IMR-90 (cell line): ENCODE measurements around the gene TSPAN4. TPM values are rescaled to one million over a fixed set of nuclear protein-coding genes. Genes with fewer than 3 reads are reported as not detected.

Source experiments
- ATAC-seq: fragments of 200-7000 bp; cut with Tn5 transposase; 2 replicates; pipeline ENCODE4 v1.9.1; 2020; ENCODE audit warnings: low read depth, mild to moderate bottlenecking, moderate library complexity
- BruUV-seq: library from RNA; stranded (reverse); fragments of 400-500 nt; replicated peaks from 2 replicates; lab custom pipeline; 2021; lab: Mats Ljungman, UMichigan
- CTCF ChIA-PET: fragments of 300-600 bp; formaldehyde crosslinking; extraction: SDS; loops from one replicate; lab custom pipeline; 2021; ENCODE audit warnings: antibody characterized with exemption; lab: Yijun Ruan, JAX
- POLR2A ChIA-PET: fragments of 300-600 bp; sonication (Branson Sonifier 250); formaldehyde crosslinking; loops from one replicate; lab custom pipeline; 2022; ENCODE audit warnings: antibody characterized with exemption; ENCODE audit not compliant: unreplicated experiment; lab: Charles Lee
- DNase-seq: peaks from one replicate; pipeline ENCODE4 v3.0.0; 2013
- H2AFZ ChIP-seq: replicated peaks from 2 replicates; pipeline ENCODE3; 2013; ENCODE audit warnings: low read length, mild to moderate bottlenecking; ENCODE audit not compliant: poor library complexity
- H2AK5ac ChIP-seq: 2 replicates; pipeline ENCODE4 v1.6.1; 2013; ENCODE audit warnings: low read depth, low read length, inconsistent platforms
- H2AK9ac ChIP-seq: replicated peaks from 2 replicates; pipeline ENCODE3; 2013; ENCODE audit warnings: mild to moderate bottlenecking, low read depth, low read length, moderate library complexity; ENCODE audit not compliant: poor library complexity
- H2BK120ac ChIP-seq: 2 replicates; pipeline ENCODE4 v1.6.1; 2013; ENCODE audit warnings: low read depth, low read length, inconsistent platforms
- H2BK15ac ChIP-seq: 3 replicates; pipeline ENCODE4 v1.6.1; 2013; ENCODE audit warnings: low read depth, low read length, inconsistent platforms
- H2BK20ac ChIP-seq: 2 replicates; pipeline ENCODE4 v1.6.1; 2013; ENCODE audit warnings: low read depth, mild to moderate bottlenecking, inconsistent platforms, low read length, moderate library complexity
- H2BK5ac ChIP-seq: 2 replicates; pipeline ENCODE4 v1.6.1; 2013; ENCODE audit warnings: mild to moderate bottlenecking, low read depth, low read length, inconsistent platforms; ENCODE audit not compliant: poor library complexity, severe bottlenecking
- H3K14ac ChIP-seq: replicated peaks from 2 replicates; pipeline ENCODE4 v1.6.1; 2013; ENCODE audit warnings: low read depth, low read length, inconsistent platforms
- H3K18ac ChIP-seq: 2 replicates; pipeline ENCODE4 v1.6.1; 2013; ENCODE audit warnings: low read depth, low read length, control low read depth
- H3K23ac ChIP-seq: 2 replicates; pipeline ENCODE4 v1.6.1; 2013; ENCODE audit warnings: low read depth, low read length, inconsistent platforms
- H3K27ac ChIP-seq: 2 replicates; pipeline ENCODE4 v1.5.1; 2013; ENCODE audit warnings: mild to moderate bottlenecking, control low read depth, low read length; ENCODE audit not compliant: insufficient read depth
- H3K27me3 ChIP-seq: 2 replicates; pipeline ENCODE4 v1.6.1; 2013; ENCODE audit warnings: low read length; ENCODE audit not compliant: control insufficient read depth, insufficient read depth
- H3K36me3 ChIP-seq: 2 replicates; pipeline ENCODE4 v1.6.1; 2013; ENCODE audit warnings: low read length, mixed read lengths; ENCODE audit not compliant: control insufficient read depth, insufficient read depth
- H3K4ac ChIP-seq: 2 replicates; pipeline ENCODE4 v1.6.1; 2013; ENCODE audit warnings: low read depth, low read length, inconsistent platforms
- H3K4me1 ChIP-seq: 2 replicates; pipeline ENCODE4 v1.6.1; 2013; ENCODE audit warnings: low read length, mixed read lengths; ENCODE audit not compliant: control insufficient read depth, insufficient read depth
- H3K4me2 ChIP-seq: 2 replicates; pipeline ENCODE4 v1.6.1; 2013; ENCODE audit warnings: low read depth, mild to moderate bottlenecking, control low read depth, low read length, moderate library complexity
- H3K4me3 ChIP-seq: 2 replicates; pipeline ENCODE4 v1.5.1; 2013; ENCODE audit warnings: low read depth, mild to moderate bottlenecking, control low read depth, low read length, moderate library complexity; ENCODE audit not compliant: insufficient read depth
- H3K56ac ChIP-seq: 2 replicates; pipeline ENCODE4 v1.6.1; 2013; ENCODE audit warnings: low read length, inconsistent platforms; ENCODE audit not compliant: insufficient read depth; ENCODE audit errors: extremely low read depth
- H3K79me1 ChIP-seq, 2 experiments: 2 replicates each; pipeline ENCODE4 v1.6.1; 2013; ENCODE audit warnings: low read length in 2 of 2, inconsistent platforms in 1 of 2, low read depth in 1 of 2
- H3K9ac ChIP-seq: 2 replicates; pipeline ENCODE4 v1.6.1; 2013; ENCODE audit warnings: low read depth, low read length, control low read depth
- H3K9me1 ChIP-seq: 2 replicates; pipeline ENCODE4 v1.6.1; 2013; ENCODE audit warnings: low read length, inconsistent platforms; ENCODE audit not compliant: insufficient read depth
- H3K9me3 ChIP-seq: 2 replicates; pipeline ENCODE4 v1.6.1; 2013; ENCODE audit warnings: low read length; ENCODE audit not compliant: control insufficient read depth, insufficient read depth
- H4K20me1 ChIP-seq: 2 replicates; pipeline ENCODE4 v1.6.1; 2013; ENCODE audit warnings: low read length, inconsistent platforms; ENCODE audit not compliant: insufficient read depth
- H4K5ac ChIP-seq: 2 replicates; pipeline ENCODE4 v1.6.1; 2013; ENCODE audit warnings: mild to moderate bottlenecking, low read depth, low read length, control low read depth
- H4K8ac ChIP-seq, 2 experiments: 2 replicates each; pipeline ENCODE4 v1.6.1; 2013; ENCODE audit warnings: low read depth in 2 of 2, low read length in 2 of 2, control low read depth in 1 of 2, inconsistent platforms in 1 of 2
- H4K91ac ChIP-seq: 2 replicates; pipeline ENCODE4 v1.6.1; 2013; ENCODE audit warnings: low read depth, low read length, inconsistent platforms; ENCODE audit not compliant: insufficient read depth
- BHLHE40 ChIP-seq: fragments of 150-350 bp; IDR thresholded peaks from 2 replicates; pipeline ENCODE4 v1.6.1; 2016; ENCODE audit warnings: mild to moderate bottlenecking, low read depth, low read length
- CEBPB ChIP-seq: IDR thresholded peaks from 2 replicates; pipeline ENCODE4 v1.6.1; 2012; ENCODE audit warnings: low read depth, low read length, improper control_type of control experiment
- CHD1 ChIP-seq: IDR thresholded peaks from 2 replicates; pipeline ENCODE4 v1.6.1; 2012; ENCODE audit warnings: low read depth, low read length, improper control_type of control experiment
- CTCF ChIP-seq: conservative IDR thresholded peaks from 2 replicates; pipeline ENCODE4 v1.5.1; 2012; ENCODE audit warnings: mild to moderate bottlenecking, low read depth, low read length, improper control_type of control experiment
- ELK1 ChIP-seq: fragments of 150-350 bp; IDR thresholded peaks from 2 replicates; pipeline ENCODE4 v1.6.1; 2016; ENCODE audit warnings: low read depth, mild to moderate bottlenecking, low read length, moderate library complexity, borderline replicate concordance
- MAFK ChIP-seq: IDR thresholded peaks from 2 replicates; pipeline ENCODE4 v1.6.1; 2012; ENCODE audit warnings: low read depth, low read length, improper control_type of control experiment
- MAZ ChIP-seq: IDR thresholded peaks from 2 replicates; pipeline ENCODE4 v1.6.1; 2012; ENCODE audit warnings: low read depth, mild to moderate bottlenecking, low read length, improper control_type of control experiment, moderate library complexity, borderline replicate concordance
- NFE2L2 ChIP-seq: fragments of 150-350 bp; IDR thresholded peaks from 2 replicates; pipeline ENCODE4 v1.6.1; 2016; ENCODE audit warnings: low read depth, mild to moderate bottlenecking, low read length
- POLR2A ChIP-seq: IDR thresholded peaks from 2 replicates; pipeline ENCODE4 v1.6.1; 2012; ENCODE audit warnings: mild to moderate bottlenecking, low read depth, low read length
- RCOR1 ChIP-seq: IDR thresholded peaks from 2 replicates; pipeline ENCODE4 v1.6.1; 2012; ENCODE audit warnings: mild to moderate bottlenecking, low read length, improper control_type of control experiment; ENCODE audit not compliant: insufficient replicate concordance
- RFX5 ChIP-seq: IDR thresholded peaks from 2 replicates; pipeline ENCODE4 v1.8.0; 2012; ENCODE audit warnings: low read depth, mild to moderate bottlenecking, low read length, moderate library complexity
- SMC3 ChIP-seq: fragments of 150-350 bp; IDR thresholded peaks from 2 replicates; pipeline ENCODE4 v1.6.1; 2016; ENCODE audit warnings: low read depth, mild to moderate bottlenecking, antibody characterized with exemption, low read length, moderate library complexity
- USF2 ChIP-seq: fragments of 150-350 bp; IDR thresholded peaks from 2 replicates; pipeline ENCODE4 v1.6.1; 2017; ENCODE audit warnings: mild to moderate bottlenecking, antibody characterized with exemption, low read length, low read depth
- WGBS, 2 experiments: methylation state at CpG; one replicate each; pipeline versions ENCODE4 v1.1.5 to v1.1.7; 2013; ENCODE audit warnings: missing lambda C conversion rate in 2 of 2; ENCODE audit not compliant: insufficient read length in 1 of 2; ENCODE audit errors: extremely low coverage in 2 of 2; 5-methylcytosine and 5-hydroxymethylcytosine counted together
- dilution Hi-C: fragments of 300-500 bp; cut with HindIII; formaldehyde crosslinking; loops from one replicate; pipeline ENCODE4 v1.14.3; 2018; ENCODE audit warnings: low sequenced_read_pairs; ENCODE audit not compliant: unreplicated experiment
- in situ Hi-C: fragments of 300-500 bp; cut with MboI; formaldehyde crosslinking; loops from 3 replicates; pipeline ENCODE4 v1.14.3; 2019; ENCODE audit warnings: low sequenced_read_pairs, inconsistent platforms, mixed read lengths
- intact Hi-C: fragments of 100-400 bp; cut with micrococcal nuclease; formaldehyde crosslinking; loops from 2 replicates; pipeline ENCODE4 v1.10.0; 2022
- polyA plus RNA-seq, 3 experiments: library from polyadenylated mRNA; depleted of rRNA; stranded (reverse); fragments of >200 nt; gene quantifications; 2 replicates each; pipeline ENCODE4 v1.2.3, GENCODE V29; 2012; ENCODE audit warnings: low replicate concordance in 1 of 3
- total RNA-seq: library from RNA; depleted of rRNA; stranded (reverse); fragments of >200 nt; gene quantifications from 2 replicates; pipeline ENCODE4 v1.2.3, GENCODE V29; 2012

TSPAN4 gene
- total and polyA plus RNA-seq, 2 of the 4 experiments (the other 2 are of a cell fraction): 161 to 293 TPM

DNA sequence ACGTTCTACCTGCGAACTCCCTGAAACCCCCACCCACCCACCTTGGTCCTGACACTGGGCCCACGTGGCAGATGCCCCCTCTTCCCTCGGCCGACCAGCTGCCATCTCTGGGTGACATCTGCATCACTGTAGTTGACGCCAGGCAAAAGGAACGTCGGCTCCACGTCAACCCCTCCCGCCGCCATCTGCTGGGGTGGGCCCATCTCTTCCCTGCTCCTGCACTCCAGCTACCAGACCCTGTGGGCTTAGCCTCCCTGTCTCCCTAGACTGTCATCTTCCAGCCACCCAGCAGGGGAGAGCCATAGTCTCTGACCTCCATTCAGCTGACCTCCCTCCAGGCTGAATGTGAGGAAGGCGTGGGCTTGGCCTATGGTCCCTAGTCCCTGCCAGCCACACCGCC, 46.6 kb downstream of the TSPAN4 start:
- no peak overlapping the region for H3K56ac ChIP-seq
- no peak overlapping the region for H3K4me2 ChIP-seq
- no peak overlapping the region for H2BK15ac ChIP-seq
- DNase-seq: no peak
- no peak overlapping the region for H3K4me3 ChIP-seq
- intact Hi-C loops: no loop called here
- H4K20me1 ChIP-seq: no peaks in the 10 kb centered on the region; the same call in 1 of the 2 replicates
- H3K14ac ChIP-seq: no peak overlapping the region
- H4K5ac ChIP-seq: no peak overlapping the region
- 95% methylated on average over 11 of the region's 13 CpGs; no CpG with 5 or more reads in 1 of the 2 experiments for WGBS, 2 experiments
- in situ Hi-C loops: no loop called here
- dilution Hi-C loops: no loop called here
- no peak overlapping the region for H2BK5ac ChIP-seq
- peaks cover 23% of the 10 kb centered on the region for H3K36me3 ChIP-seq
- H3K27me3 ChIP-seq: no peaks in the 10 kb centered on the region
- H3K4me1 ChIP-seq: peaks cover 2% of the 10 kb centered on the region; the same call in 1 of the 2 replicates
- H2AK9ac ChIP-seq: no peak overlapping the region
- no peaks in the 10 kb centered on the region for H3K9me3 ChIP-seq
- no peak for ATAC-seq
- ChIA-PET CTCF (no interaction called here), POLR2A (no interaction called here)
- no peak overlapping the region for H4K91ac ChIP-seq
- no peak overlapping the region for H2AFZ ChIP-seq
- H3K18ac ChIP-seq: no peak overlapping the region
- H2BK20ac ChIP-seq: no peak overlapping the region
- H3K9me1 ChIP-seq: no peaks in the 10 kb centered on the region
- no peak overlapping the region for H2BK120ac ChIP-seq
- no peak overlapping the region for H2AK5ac ChIP-seq
- BruUV-seq: no TSS peak
- no peak overlapping the region for H3K23ac ChIP-seq
- no peak overlapping the region for H3K4ac ChIP-seq
- TF ChIP-seq CTCF: no peak
- no peak for TF ChIP-seq BHLHE40
- no peak for TF ChIP-seq CEBPB
- TF ChIP-seq RCOR1: no peak
- no peak for TF ChIP-seq USF2
- TF ChIP-seq ELK1: no peak
- no peak for TF ChIP-seq SMC3
- no peak for TF ChIP-seq RFX5
- no peak for TF ChIP-seq POLR2A
- no peak for TF ChIP-seq MAFK
- no peak for TF ChIP-seq CHD1
- TF ChIP-seq NFE2L2: no peak
- TF ChIP-seq MAZ: no peak
- H3K79me1 ChIP-seq: no peaks in the 10 kb centered on the region
- no peak overlapping the region for H4K8ac ChIP-seq
- H3K27ac ChIP-seq: no peak overlapping the region
- no peak overlapping the region for H3K9ac ChIP-seq
